ENCODE results near the gene LGALSL.

GRCh38 chr2:64493788-64494187, 39.8 kb downstream of the LGALSL start:
- TF ChIP-seq CTCF (conservative IDR thresholded peaks at IDR 0.05; ENCODE audit: low read depth, low read length): no peak
- TF ChIP-seq EZH2 (IDR thresholded peaks at IDR 0.05; ENCODE audit: borderline replicate concordance, low read depth, low read length, poor library complexity, severe bottlenecking): no peak
